ENCODE results near the gene EXT2. TPM values are rescaled to one million over a fixed set of nuclear protein-coding genes. Genes with fewer than 3 reads are reported as not detected.

The EXT2 gene
- total RNA-seq = 10 to 100 TPM; 27.0 to 28.1 TPM

GRCh38 chr11:44095506-44096359 lies at the start of gene EXT2:
Gene EXT2 (plus strand): TSS chr11:44095678. CDS start chr11:44107713, 12,035 bp downstream.
- no peak within 1 kb of the TSS for H3K27ac Mint-ChIP-seq
- H3K27me3 Mint-ChIP-seq = no peaks in the 10 kb centered on the region
- ChIA-PET CTCF (interaction anchor here (0.6 to 5.4 kb wide), 25 partner anchors 9 to 464 kb away, joined by 3 to 101 read pairs (median 7); partner anchors contain the start of genes ACCS and C11orf96), POLR2A (interaction anchor here (0.7 to 2.4 kb wide), 2 partner anchors 9 to 29 kb away, joined by 3 to 9 read pairs; partner anchors contain the start of gene ACCS)
- peak within 1 kb of the TSS; percentile 83 for H3K4me3 Mint-ChIP-seq
- intact Hi-C loops (cut with micrococcal nuclease) = no loop called here
- H3K4me1 Mint-ChIP-seq (ENCODE audit: low read depth) = peaks cover 26% of the 10 kb centered on the region
- DNase-seq = peak; percentile 90
- no peaks in the 10 kb centered on the region for H3K36me3 Mint-ChIP-seq
- no peaks in the 10 kb centered on the region for H3K9me3 Mint-ChIP-seq

GRCh38 chr11:44046182-44046581 lies 49.3 kb upstream of the EXT2 start:
- no peak overlapping the region for H3K4me3 Mint-ChIP-seq
- ChIA-PET POLR2A (no interaction called here), CTCF (no interaction called here)
- peaks cover 4% of the 10 kb centered on the region for H3K9me3 Mint-ChIP-seq
- H3K27ac Mint-ChIP-seq = no peak overlapping the region
- H3K27me3 Mint-ChIP-seq = peaks cover 6% of the 10 kb centered on the region
- intact Hi-C loops (cut with micrococcal nuclease) = no loop called here
- no peak for DNase-seq
- H3K4me1 Mint-ChIP-seq (ENCODE audit: low read depth) = no peaks in the 10 kb centered on the region
- no peaks in the 10 kb centered on the region for H3K36me3 Mint-ChIP-seq

- peaks cover 6% of the 10 kb centered on the region for H3K27me3 Mint-ChIP-seq
- ChIA-PET POLR2A (no interaction called here), CTCF (no interaction called here)
- no peak overlapping the region for H3K4me3 Mint-ChIP-seq
- no peak for DNase-seq
- no peaks in the 10 kb centered on the region for H3K9me3 Mint-ChIP-seq
- intact Hi-C loops (cut with micrococcal nuclease) = no loop called here
- no peaks in the 10 kb centered on the region for H3K36me3 Mint-ChIP-seq
- H3K4me1 Mint-ChIP-seq (ENCODE audit: low read depth) = no peaks in the 10 kb centered on the region
- no peak overlapping the region for H3K27ac Mint-ChIP-seq
Observed at GRCh38 chr11:44047298-44047697, 48.2 kb upstream of the EXT2 start.

GRCh38 chr11:44047931-44048431 lies 47.5 kb upstream of the EXT2 start, which contains the start of gene ACCSL:
Gene ACCSL (plus strand): TSS chr11:44047981. CDS start chr11:44048037, 56 bp downstream.
- Mint-ChIP-seq H3K36me3 (no peaks in the 10 kb centered on the region), H3K27ac (no peak within 1 kb of the TSS), H3K4me1 (ENCODE audit: low read depth) (no peaks in the 10 kb centered on the region), H3K27me3 (peaks cover 6% of the 10 kb centered on the region), H3K9me3 (no peaks in the 10 kb centered on the region), H3K4me3 (no peak within 1 kb of the TSS)
- CTCF ChIA-PET = no interaction called here
- intact Hi-C loops (cut with micrococcal nuclease) = no loop called here
- POLR2A ChIA-PET = no interaction called here
- DNase-seq = no peak

DNA sequence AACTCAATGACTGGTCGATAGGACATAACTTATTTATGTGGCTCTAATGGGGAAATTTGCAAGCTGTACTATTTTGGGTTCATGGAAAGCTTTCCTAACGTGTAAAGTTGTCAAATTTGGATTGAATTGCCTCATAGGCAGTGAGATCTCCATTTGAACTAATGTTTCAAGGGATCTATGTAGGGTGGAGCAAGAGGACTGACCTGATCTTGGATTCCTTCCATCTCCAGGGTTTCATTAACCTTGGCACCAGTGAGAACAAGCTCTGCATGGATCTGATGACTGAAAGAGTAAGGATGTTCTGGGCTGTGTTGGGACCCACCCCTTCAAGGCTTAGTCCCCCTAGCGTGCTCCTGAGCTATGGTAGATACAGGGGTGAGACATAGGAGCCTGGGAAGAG lies 45.6 kb upstream of the EXT2 start:
- H3K4me3 Mint-ChIP-seq = no peak overlapping the region
- no peaks in the 10 kb centered on the region for H3K36me3 Mint-ChIP-seq
- no peak for DNase-seq
- H3K27ac Mint-ChIP-seq = no peak overlapping the region
- ChIA-PET CTCF (no interaction called here), POLR2A (no interaction called here)
- intact Hi-C loops (cut with micrococcal nuclease) = no loop called here
- H3K27me3 Mint-ChIP-seq = peaks cover 6% of the 10 kb centered on the region
- no peaks in the 10 kb centered on the region for H3K9me3 Mint-ChIP-seq
- no peaks in the 10 kb centered on the region for H3K4me1 Mint-ChIP-seq (ENCODE audit: low read depth)

DNA sequence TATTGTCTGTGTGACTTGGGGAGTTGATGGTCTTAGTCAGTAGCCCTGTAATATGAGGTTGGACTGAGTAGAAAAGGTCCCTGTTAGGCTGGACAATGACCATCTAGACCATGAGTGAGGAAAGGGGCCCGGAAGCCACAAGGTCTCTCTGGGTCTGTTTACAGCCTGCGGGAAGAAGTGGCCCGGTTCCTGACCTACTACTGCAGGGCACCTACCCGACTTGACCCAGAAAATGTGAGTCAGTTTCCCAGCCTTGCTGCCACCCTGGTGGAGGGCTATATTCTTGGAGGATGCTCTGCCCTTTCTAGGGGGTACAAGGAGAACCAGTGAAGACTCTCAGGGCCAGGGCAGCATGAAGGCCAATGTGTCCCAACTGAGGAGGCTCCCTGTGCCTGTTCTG lies 44.3 kb upstream of the EXT2 start:
- Mint-ChIP-seq H3K4me3 (no peak overlapping the region), H3K27me3 (peaks cover 6% of the 10 kb centered on the region), H3K36me3 (no peaks in the 10 kb centered on the region), H3K27ac (no peak overlapping the region), H3K4me1 (ENCODE audit: low read depth) (no peaks in the 10 kb centered on the region), H3K9me3 (no peaks in the 10 kb centered on the region)
- ChIA-PET POLR2A (no interaction called here), CTCF (no interaction called here)
- DNase-seq = no peak
- intact Hi-C loops (cut with micrococcal nuclease) = no loop called here

DNA sequence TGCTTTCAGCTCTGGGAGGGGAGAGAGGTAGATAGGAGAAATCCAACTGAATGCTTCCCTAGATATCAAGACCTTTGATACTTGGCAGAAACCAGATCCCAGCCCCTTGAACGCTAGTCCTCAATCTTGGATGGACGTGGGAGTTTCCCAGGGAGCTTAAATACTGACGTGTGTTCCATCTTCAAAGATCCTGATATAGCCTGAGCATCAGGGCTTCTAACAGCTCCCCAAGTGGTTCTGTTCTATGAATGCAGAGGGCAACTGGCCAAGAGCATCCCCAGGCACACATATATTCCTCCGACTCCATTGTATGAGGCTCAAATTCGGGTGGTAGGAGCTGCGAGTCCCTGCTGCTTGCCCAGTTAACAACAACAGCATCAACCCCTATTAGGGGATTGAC lies 38.1 kb upstream of the EXT2 start:
- no peaks in the 10 kb centered on the region for H3K9me3 Mint-ChIP-seq
- intact Hi-C loops (cut with micrococcal nuclease) = no loop called here
- ChIA-PET POLR2A (no interaction called here), CTCF (interaction anchor here (1.6 kb wide), 1 partner anchor 168 kb away, joined by 4 read pairs; no protein-coding TSS in a partner anchor)
- no peak for DNase-seq
- H3K4me1 Mint-ChIP-seq (ENCODE audit: low read depth) = no peaks in the 10 kb centered on the region
- H3K27ac Mint-ChIP-seq = no peak overlapping the region
- no peaks in the 10 kb centered on the region for H3K27me3 Mint-ChIP-seq
- no peak overlapping the region for H3K4me3 Mint-ChIP-seq
- no peaks in the 10 kb centered on the region for H3K36me3 Mint-ChIP-seq

DNA sequence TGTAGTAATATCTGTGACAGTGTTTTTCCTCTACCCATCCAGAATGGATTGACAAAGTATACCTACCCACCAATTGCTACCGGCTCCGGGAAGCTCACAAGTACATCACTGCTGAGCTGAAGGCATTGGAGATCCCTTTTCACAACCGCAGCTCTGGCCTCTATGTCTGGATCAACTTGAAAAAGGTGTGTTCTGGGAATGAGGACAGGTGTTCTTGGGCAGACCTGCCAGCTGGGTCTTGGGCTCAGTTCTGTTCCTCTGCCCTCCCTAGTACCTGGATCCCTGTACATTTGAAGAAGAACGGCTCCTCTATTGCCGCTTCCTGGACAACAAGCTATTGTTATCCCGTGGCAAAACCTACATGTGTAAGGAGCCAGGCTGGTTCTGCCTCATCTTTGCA lies 37.2 kb upstream of the EXT2 start:
- Mint-ChIP-seq H3K4me3 (no peak overlapping the region), H3K27me3 (no peaks in the 10 kb centered on the region), H3K36me3 (no peaks in the 10 kb centered on the region), H3K9me3 (no peaks in the 10 kb centered on the region), H3K27ac (no peak overlapping the region), H3K4me1 (ENCODE audit: low read depth) (no peaks in the 10 kb centered on the region)
- ChIA-PET CTCF (interaction anchor here (1.6 kb wide), 1 partner anchor 168 kb away, joined by 4 read pairs; no protein-coding TSS in a partner anchor), POLR2A (no interaction called here)
- no peak for DNase-seq
- intact Hi-C loops (cut with micrococcal nuclease) = no loop called here

- no peaks in the 10 kb centered on the region for H3K9me3 Mint-ChIP-seq
Observed at GRCh38 chr11:44065161-44065661, 30.3 kb upstream of the EXT2 start.

GRCh38 chr11:44065841-44066731 lies 29.4 kb upstream of the EXT2 start, which contains the start of gene ACCS:
Gene ACCS (plus strand): TSS chr11:44066270. CDS start chr11:44067628, 1,358 bp downstream.
- CTCF ChIA-PET = interaction anchor here (0.6 to 2.0 kb wide), 6 partner anchors 8 to 176 kb away, joined by 3 to 21 read pairs (median 4); partner anchors contain the start of gene EXT2
- peak; percentile 93 for DNase-seq
- intact Hi-C loops (cut with micrococcal nuclease) = loop anchor here (1.0 to 10.0 kb wide), 5 partner anchors 46 to 421 kb away; partner anchors contain the start of genes C11orf96 and HSD17B12
- H3K4me3 Mint-ChIP-seq = peak within 1 kb of the TSS; percentile 79
- no peaks in the 10 kb centered on the region for H3K9me3 Mint-ChIP-seq
- POLR2A ChIA-PET = interaction anchor here (0.6 to 1.5 kb wide), 2 partner anchors 21 to 29 kb away, joined by 3 read pairs; partner anchors contain the start of gene EXT2
- no peaks in the 10 kb centered on the region for H3K27me3 Mint-ChIP-seq
- H3K27ac Mint-ChIP-seq = peak within 1 kb of the TSS; percentile 86
- H3K4me1 Mint-ChIP-seq (ENCODE audit: low read depth) = peaks cover 24% of the 10 kb centered on the region
- H3K36me3 Mint-ChIP-seq = no peaks in the 10 kb centered on the region

More at GRCh38 chr11:44065161-44065661, 30.3 kb upstream of the EXT2 start:
- Mint-ChIP-seq H3K4me1 (ENCODE audit: low read depth) (peaks cover 24% of the 10 kb centered on the region), H3K4me3 (peak overlapping the region; percentile 79), H3K27me3 (no peaks in the 10 kb centered on the region), H3K36me3 (no peaks in the 10 kb centered on the region), H3K27ac (peak overlapping the region; percentile 86)
- CTCF ChIA-PET = interaction anchor here (0.7 to 2.0 kb wide), 3 partner anchors 9 to 283 kb away, joined by 3 to 21 read pairs (median 3); partner anchors contain the start of gene EXT2
- intact Hi-C loops (cut with micrococcal nuclease) = loop anchor here (5.0 to 10.0 kb wide), 4 partner anchors 47 to 420 kb away; partner anchors contain the start of gene C11orf96
- POLR2A ChIA-PET = interaction anchor here (0.6 kb wide), 1 partner anchor 144 kb away, joined by 4 read pairs; no protein-coding TSS in a partner anchor
- DNase-seq = no peak

DNA sequence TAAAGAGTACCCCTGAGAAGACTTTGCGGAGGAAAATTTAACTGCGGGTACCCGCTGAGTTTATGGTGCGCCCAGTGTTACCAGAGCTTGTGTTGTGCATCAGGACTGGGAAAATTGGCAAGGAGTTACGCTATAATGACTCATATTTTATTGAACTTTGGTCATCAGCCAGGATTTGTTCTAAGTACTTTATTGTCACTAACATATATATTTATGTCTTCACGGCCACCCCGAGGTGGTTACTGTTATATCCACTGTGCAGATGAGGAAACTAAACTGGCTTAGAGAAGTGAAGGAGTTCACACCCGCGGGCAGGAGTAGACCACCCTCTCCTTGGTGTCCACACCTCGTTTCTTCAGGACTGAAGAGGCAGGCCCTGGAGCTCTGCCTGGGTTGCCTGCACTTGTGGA lies 28.7 kb upstream of the EXT2 start:
- intact Hi-C loops (cut with micrococcal nuclease) = loop anchor here (1.0 to 10.0 kb wide), 5 partner anchors 46 to 422 kb away; partner anchors contain the start of genes C11orf96 and HSD17B12
- peak; percentile 10 for DNase-seq
- ChIA-PET POLR2A (interaction anchor here (0.6 to 1.5 kb wide), 2 partner anchors 20 to 29 kb away, joined by 3 read pairs; partner anchors contain the start of gene EXT2), CTCF (interaction anchor here (0.6 to 2.0 kb wide), 6 partner anchors 7 to 177 kb away, joined by 3 to 21 read pairs (median 4); partner anchors contain the start of gene EXT2)
- no peaks in the 10 kb centered on the region for H3K27me3 Mint-ChIP-seq
- peak overlapping the region; percentile 79 for H3K4me3 Mint-ChIP-seq
- H3K4me1 Mint-ChIP-seq (ENCODE audit: low read depth) = peaks cover 24% of the 10 kb centered on the region
- H3K27ac Mint-ChIP-seq = peak overlapping the region; percentile 86
- no peaks in the 10 kb centered on the region for H3K9me3 Mint-ChIP-seq
- peaks cover 3% of the 10 kb centered on the region for H3K36me3 Mint-ChIP-seq
